ENCODE measurements around the gene C16orf96.

The C16orf96 gene

GRCh38 chr16:4550591-4550990, 5.5 kb upstream of the C16orf96 start:
- no peaks in the 10 kb centered on the region for H3K27me3 ChIP-seq (ENCODE audit: insufficient read depth, poor library complexity, severe bottlenecking)
- ATAC-seq (ENCODE audit: low read depth) = no peak
- TF ChIP-seq CTCF (IDR thresholded peaks at IDR 0.05; ENCODE audit: poor library complexity, severe bottlenecking) = no peak
- no peak overlapping the region for H3K27ac ChIP-seq (ENCODE audit: poor library complexity, severe bottlenecking)
- H3K9me3 ChIP-seq (ENCODE audit: severe bottlenecking) = no peaks in the 10 kb centered on the region
- no peaks in the 10 kb centered on the region for H3K4me1 ChIP-seq (ENCODE audit: insufficient read depth, poor library complexity, severe bottlenecking)
- DNase-seq (ENCODE audit: low spot score) = no peak
- H3K4me3 ChIP-seq (ENCODE audit: severe bottlenecking) = no peak overlapping the region
- H3K36me3 ChIP-seq (ENCODE audit: low read depth) = no peaks in the 10 kb centered on the region

DNA sequence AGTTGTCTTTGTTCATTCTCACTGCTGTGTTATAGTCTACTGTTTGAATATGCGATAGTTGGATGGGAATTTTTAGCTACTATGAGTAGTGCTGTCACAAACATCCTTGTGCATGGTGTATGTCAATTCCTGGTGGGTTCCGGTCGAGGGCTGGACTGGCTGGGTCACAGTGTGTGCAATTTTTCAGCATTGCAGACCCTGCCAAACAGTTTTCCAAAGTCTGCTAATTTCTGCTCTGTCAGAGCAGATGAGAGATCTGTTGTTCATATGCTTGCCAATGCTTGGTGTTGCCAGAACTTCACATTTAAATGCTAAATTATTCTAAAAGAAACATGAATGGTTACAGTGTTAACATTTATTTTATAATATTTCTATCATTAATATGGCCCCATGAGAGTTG, 3.6 kb upstream of the C16orf96 start:
- Histone ChIP-seq H3K4me3 (ENCODE audit: severe bottlenecking) (no peak overlapping the region), H3K27ac (ENCODE audit: poor library complexity, severe bottlenecking) (no peak overlapping the region), H3K4me1 (ENCODE audit: insufficient read depth, poor library complexity, severe bottlenecking) (no peaks in the 10 kb centered on the region), H3K27me3 (ENCODE audit: insufficient read depth, poor library complexity, severe bottlenecking) (no peaks in the 10 kb centered on the region), H3K36me3 (ENCODE audit: low read depth) (no peaks in the 10 kb centered on the region), H3K9me3 (ENCODE audit: severe bottlenecking) (no peaks in the 10 kb centered on the region)
- DNase-seq (ENCODE audit: low spot score) (no peak), ATAC-seq (ENCODE audit: low read depth) (no peak)
- no peak for TF ChIP-seq CTCF (IDR thresholded peaks at IDR 0.05; ENCODE audit: poor library complexity, severe bottlenecking)

DNA sequence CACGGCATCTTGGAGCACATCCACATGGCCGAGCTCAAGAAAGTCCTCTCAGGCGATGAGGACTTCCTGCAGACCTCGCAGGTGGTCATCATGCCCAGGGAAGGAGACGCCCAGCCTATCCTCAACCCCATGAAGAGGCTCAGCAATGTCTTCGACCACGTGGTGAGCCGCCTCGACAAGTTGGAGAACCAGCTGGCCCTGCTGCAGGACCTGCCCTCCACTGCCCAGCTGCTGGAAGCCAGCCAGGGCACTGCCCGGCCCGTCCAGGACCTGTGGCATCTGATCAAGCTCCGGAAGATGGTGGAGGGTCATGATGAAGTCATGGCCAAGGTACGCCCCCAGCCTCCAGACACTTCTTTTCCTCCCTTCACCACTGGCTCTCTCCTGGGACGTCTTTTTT, 440 bp downstream of the C16orf96 start:
- Histone ChIP-seq H3K9me3 (ENCODE audit: severe bottlenecking) (no peaks in the 10 kb centered on the region), H3K27ac (ENCODE audit: poor library complexity, severe bottlenecking) (no peak overlapping the region), H3K36me3 (ENCODE audit: low read depth) (no peaks in the 10 kb centered on the region), H3K27me3 (ENCODE audit: insufficient read depth, poor library complexity, severe bottlenecking) (no peaks in the 10 kb centered on the region), H3K4me1 (ENCODE audit: insufficient read depth, poor library complexity, severe bottlenecking) (no peaks in the 10 kb centered on the region), H3K4me3 (ENCODE audit: severe bottlenecking) (no peak overlapping the region)
- DNase-seq (ENCODE audit: low spot score) (no peak), ATAC-seq (ENCODE audit: low read depth) (no peak)
- no peak for TF ChIP-seq CTCF (IDR thresholded peaks at IDR 0.05; ENCODE audit: poor library complexity, severe bottlenecking)

DNA sequence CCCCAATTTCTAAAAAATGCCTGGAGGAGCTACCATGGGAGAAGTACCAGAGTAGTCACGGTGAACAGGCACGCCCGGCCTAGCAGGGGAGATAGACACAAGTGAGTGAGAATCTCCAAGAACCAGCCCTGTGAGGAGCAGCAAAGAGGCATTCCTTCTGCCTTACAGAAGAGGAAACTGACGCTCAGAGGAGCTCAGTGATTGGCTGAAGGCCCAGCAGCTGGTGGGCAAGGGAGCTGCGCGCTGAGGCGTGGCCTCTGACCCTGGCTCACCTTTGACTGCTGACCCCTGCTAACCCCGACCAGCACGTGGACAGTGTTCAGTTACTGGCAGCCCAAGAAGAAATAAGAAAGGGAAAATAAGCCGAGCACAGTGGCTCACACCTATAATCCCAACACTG, 1.8 kb downstream of the C16orf96 start:
- Histone ChIP-seq H3K4me1 (ENCODE audit: insufficient read depth, poor library complexity, severe bottlenecking) (no peaks in the 10 kb centered on the region), H3K4me3 (ENCODE audit: severe bottlenecking) (no peak overlapping the region), H3K36me3 (ENCODE audit: low read depth) (no peaks in the 10 kb centered on the region), H3K27me3 (ENCODE audit: insufficient read depth, poor library complexity, severe bottlenecking) (no peaks in the 10 kb centered on the region), H3K27ac (ENCODE audit: poor library complexity, severe bottlenecking) (no peak overlapping the region), H3K9me3 (ENCODE audit: severe bottlenecking) (no peaks in the 10 kb centered on the region)
- ATAC-seq (ENCODE audit: low read depth) (no peak), DNase-seq (ENCODE audit: low spot score) (no peak)
- TF ChIP-seq CTCF (IDR thresholded peaks at IDR 0.05; ENCODE audit: poor library complexity, severe bottlenecking) = no peak

DNA sequence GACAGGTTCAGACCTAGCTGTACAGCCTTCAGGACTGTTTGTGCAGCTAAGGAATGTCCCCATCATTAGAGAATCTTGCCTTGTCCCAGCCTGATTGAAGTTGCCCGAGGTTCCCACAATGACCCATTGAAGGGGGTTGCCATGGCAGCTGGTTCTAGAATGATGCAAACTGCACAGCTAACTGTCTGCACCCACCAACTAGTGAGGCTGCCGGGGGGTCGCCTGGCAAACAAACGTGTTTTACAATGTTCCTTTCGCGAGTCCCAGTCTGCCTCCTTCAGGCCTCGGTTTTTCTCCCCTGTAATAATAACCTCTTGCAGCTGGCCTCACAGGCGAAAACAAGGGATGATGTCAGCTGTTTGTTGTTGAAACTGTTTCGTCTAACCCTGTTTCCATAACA, 5.5 kb downstream of the C16orf96 start:
- no peak for ATAC-seq (ENCODE audit: low read depth)
- no peaks in the 10 kb centered on the region for H3K4me1 ChIP-seq (ENCODE audit: insufficient read depth, poor library complexity, severe bottlenecking)
- no peak overlapping the region for H3K27ac ChIP-seq (ENCODE audit: poor library complexity, severe bottlenecking)
- H3K27me3 ChIP-seq (ENCODE audit: insufficient read depth, poor library complexity, severe bottlenecking) = no peaks in the 10 kb centered on the region
- no peaks in the 10 kb centered on the region for H3K36me3 ChIP-seq (ENCODE audit: low read depth)
- no peak for TF ChIP-seq CTCF (IDR thresholded peaks at IDR 0.05; ENCODE audit: poor library complexity, severe bottlenecking)
- DNase-seq (ENCODE audit: low spot score) = no peak
- no peak overlapping the region for H3K4me3 ChIP-seq (ENCODE audit: severe bottlenecking)
- no peaks in the 10 kb centered on the region for H3K9me3 ChIP-seq (ENCODE audit: severe bottlenecking)
